ENCODE data around the gene OSBPL10. TPM values are rescaled to one million over a fixed set of nuclear protein-coding genes. Genes with fewer than 3 reads are reported as not detected.
"Not testable (repeated sequence)": the region's sequence is repeated elsewhere in the genome, so short reads cannot be mapped to it uniquely, and the experiment has no call there.

The OSBPL10 gene
- total and polyA plus RNA-seq, 2 donors (not counting 1 experiment from before 2014, with no cell fraction given), result 88.5 to 310 TPM

GRCh38 chr3:31785286-31785685 lies 195.8 kb downstream of the OSBPL10 start:
- Mint-ChIP-seq H3K4me1 (peaks cover 36% of the 10 kb centered on the region), H3K27me3 (no peaks in the 10 kb centered on the region), H3K9me3 (ENCODE audit: insufficient read depth) (peaks cover 5% of the 10 kb centered on the region), H3K27ac (no peak overlapping the region), H3K4me3 (no peak overlapping the region)
- H3K4me1 ChIP-seq (ENCODE audit: control insufficient read depth in 2 of 2, insufficient read depth in 2 of 2, low read length in 2 of 2), result peaks cover 3 to 4% of the 10 kb centered on the region in 2 donors
- intact Hi-C loops (cut with micrococcal nuclease), result no loop called here
- H3K4me2 ChIP-seq (replicated peaks; ENCODE audit: low read depth, low read length, poor library complexity, severe bottlenecking), result no peak overlapping the region
- POLR2A ChIA-PET, result no interaction called here
- no peaks in the 10 kb centered on the region for H3K27me3 ChIP-seq (replicated peaks in 1 of 4; ENCODE audit: control extremely low read depth in 1 of 4, control insufficient read depth in 3 of 4, insufficient read depth in 4 of 4, low read length in 3 of 4)
- H3K27ac ChIP-seq (ENCODE audit: low read length in 2 of 2), result no peak overlapping the region
- DNase-seq (no peak), ATAC-seq (ENCODE audit: low read depth) (no peak)
- peaks cover 0 to 9% of the 10 kb centered on the region in 2 experiments for H3K36me3 ChIP-seq (replicated peaks in 1 of 2; ENCODE audit: control extremely low read depth in 1 of 2, control insufficient read depth in 1 of 2, extremely low read depth in 1 of 2, insufficient read depth in 2 of 2, low read length in 1 of 2)
- TF ChIP-seq CTCF (IDR thresholded peaks at IDR 0.05) (no peak), EZH2 (IDR thresholded peaks at IDR 0.05; ENCODE audit: borderline replicate concordance, insufficient read depth, low read depth, low read length, poor library complexity, severe bottlenecking) (no peak)
- CTCF ChIA-PET, result no interaction called here
- H3K9ac ChIP-seq (ENCODE audit: low read length), result no peak overlapping the region
- peaks cover 4% of the 10 kb centered on the region for H4K20me1 ChIP-seq (ENCODE audit: control insufficient read depth, insufficient read depth, low read length, poor library complexity, severe bottlenecking)
- peaks cover 72% of the 10 kb centered on the region for H3K79me2 ChIP-seq (ENCODE audit: control insufficient read depth, insufficient read depth, low read length)
- no peaks in the 10 kb centered on the region for H3K9me3 ChIP-seq (ENCODE audit: control extremely low read depth in 1 of 3, control insufficient read depth in 2 of 3, insufficient read depth in 1 of 3, low read length in 2 of 3)
- no peak overlapping the region for H3K4me3 ChIP-seq (ENCODE audit: control extremely low read depth in 1 of 5, extremely low read depth in 1 of 5, insufficient read depth in 1 of 5, low read depth in 2 of 5, low read length in 4 of 5)
- no peak overlapping the region for H2AFZ ChIP-seq (ENCODE audit: insufficient read depth, low read depth, low read length, poor library complexity, severe bottlenecking)
- WGBS (ENCODE audit: insufficient coverage), result 73% methylated on average over 5 of the region's 7 CpGs

GRCh38 chr3:31783851-31784250 lies 197.2 kb downstream of the OSBPL10 start:
- DNase-seq; H3K27me3 Mint-ChIP-seq; intact Hi-C loops (cut with micrococcal nuclease); H3K4me3 Mint-ChIP-seq; H3K4me1 ChIP-seq (ENCODE audit: control insufficient read depth in 2 of 2, insufficient read depth in 2 of 2, low read length in 2 of 2); H3K9me3 Mint-ChIP-seq (ENCODE audit: insufficient read depth); H3K27ac ChIP-seq (ENCODE audit: low read length in 2 of 2); H2AFZ ChIP-seq (ENCODE audit: insufficient read depth, low read depth, low read length, poor library complexity, severe bottlenecking); ATAC-seq (ENCODE audit: low read depth); H3K4me3 ChIP-seq (ENCODE audit: control extremely low read depth in 1 of 5, extremely low read depth in 1 of 5, insufficient read depth in 1 of 5, low read depth in 2 of 5, low read length in 4 of 5); H3K36me3 ChIP-seq (replicated peaks in 1 of 2; ENCODE audit: control extremely low read depth in 1 of 2, control insufficient read depth in 1 of 2, extremely low read depth in 1 of 2, insufficient read depth in 2 of 2, low read length in 1 of 2); H3K4me2 ChIP-seq (replicated peaks; ENCODE audit: low read depth, low read length, poor library complexity, severe bottlenecking); H3K9me3 ChIP-seq (ENCODE audit: control extremely low read depth in 1 of 3, control insufficient read depth in 2 of 3, insufficient read depth in 1 of 3, low read length in 2 of 3); CTCF ChIA-PET; H3K9ac ChIP-seq (ENCODE audit: low read length); POLR2A ChIA-PET; H3K27me3 ChIP-seq (replicated peaks in 1 of 4; ENCODE audit: control extremely low read depth in 1 of 4, control insufficient read depth in 3 of 4, insufficient read depth in 4 of 4, low read length in 3 of 4); H3K27ac Mint-ChIP-seq: not testable (repeated sequence)
- Histone ChIP-seq H3K79me2 (ENCODE audit: control insufficient read depth, insufficient read depth, low read length) (peaks cover 81% of the 10 kb centered on the region), H4K20me1 (ENCODE audit: control insufficient read depth, insufficient read depth, low read length, poor library complexity, severe bottlenecking) (peaks cover 11% of the 10 kb centered on the region)
- peaks cover 43% of the 10 kb centered on the region for H3K4me1 Mint-ChIP-seq
- WGBS (ENCODE audit: insufficient coverage), result 100% methylated on average over 1 of the region's 2 CpGs

GRCh38 chr3:31782306-31782705 lies 198.8 kb downstream of the OSBPL10 start:
- Histone ChIP-seq H3K4me1 (ENCODE audit: control insufficient read depth in 2 of 2, insufficient read depth in 2 of 2, low read length in 2 of 2) (peaks cover 15% of the 10 kb centered on the region in 2 donors), H3K79me2 (ENCODE audit: control insufficient read depth, insufficient read depth, low read length) (peaks cover 84% of the 10 kb centered on the region), H3K9me3 (ENCODE audit: control extremely low read depth in 1 of 3, control insufficient read depth in 2 of 3, insufficient read depth in 1 of 3, low read length in 2 of 3) (peaks cover 0 to 12% (median 0%) of the 10 kb centered on the region in 3 donors), H4K20me1 (ENCODE audit: control insufficient read depth, insufficient read depth, low read length, poor library complexity, severe bottlenecking) (peaks cover 26% of the 10 kb centered on the region)
- H3K27me3 Mint-ChIP-seq; H3K27me3 ChIP-seq (replicated peaks in 1 of 4; ENCODE audit: control extremely low read depth in 1 of 4, control insufficient read depth in 3 of 4, insufficient read depth in 4 of 4, low read length in 3 of 4); H3K9ac ChIP-seq (ENCODE audit: low read length); DNase-seq; H3K36me3 ChIP-seq (replicated peaks in 1 of 2; ENCODE audit: control extremely low read depth in 1 of 2, control insufficient read depth in 1 of 2, extremely low read depth in 1 of 2, insufficient read depth in 2 of 2, low read length in 1 of 2); H2AFZ ChIP-seq (ENCODE audit: insufficient read depth, low read depth, low read length, poor library complexity, severe bottlenecking); H3K9me3 Mint-ChIP-seq (ENCODE audit: insufficient read depth); H3K4me3 Mint-ChIP-seq; intact Hi-C loops (cut with micrococcal nuclease); H3K4me3 ChIP-seq (ENCODE audit: control extremely low read depth in 1 of 5, extremely low read depth in 1 of 5, insufficient read depth in 1 of 5, low read depth in 2 of 5, low read length in 4 of 5); H3K4me2 ChIP-seq (replicated peaks; ENCODE audit: low read depth, low read length, poor library complexity, severe bottlenecking); H3K27ac Mint-ChIP-seq; POLR2A ChIA-PET; CTCF ChIA-PET; ATAC-seq (ENCODE audit: low read depth); H3K27ac ChIP-seq (ENCODE audit: low read length in 2 of 2): not testable (repeated sequence)
- 100% methylated on average over 1 of the region's 1 CpG for WGBS (ENCODE audit: insufficient coverage)
- peaks cover 58% of the 10 kb centered on the region for H3K4me1 Mint-ChIP-seq

Data from B cell (primary cell).